HepG2 (cell line): ENCODE measurements around the gene SH3PXD2A. TPM values are rescaled to one million over a fixed set of nuclear protein-coding genes. Genes with fewer than 3 reads are reported as not detected.

Source experiments
- ATAC-seq: fragments of 200-7000 bp; cut with Tn5 transposase; 3 replicates; pipeline ENCODE4 v1.9.1; 2020; ENCODE audit warnings: mild to moderate bottlenecking, moderate library complexity
- BruUV-seq: library from RNA; stranded (reverse); fragments of 400-500 nt; replicated peaks from 2 replicates; lab custom pipeline; 2021; lab: Mats Ljungman, UMichigan
- CTCF ChIA-PET: fragments of 300-600 bp; formaldehyde crosslinking; extraction: SDS; loops from one replicate; lab custom pipeline; 2021; ENCODE audit warnings: low total read pairs, inconsistent platforms, low intra/inter-chr PET ratio; lab: Yijun Ruan, JAX
- POLR2A ChIA-PET: fragments of 350-600 bp; sonication (Branson Sonifier 250); formaldehyde crosslinking; loops from one replicate; lab custom pipeline; 2020; ENCODE audit warnings: antibody characterized with exemption, inconsistent platforms; lab: Yijun Ruan, JAX
- DNase-seq: peaks from one replicate; pipeline ENCODE4 v3.0.0-alpha.2; 2015; ENCODE audit warnings: low spot score
- FAIRE-seq: peaks from 3 replicates; lab custom pipeline; 2011; peaks lifted over from hg19 to GRCh38; lab: Jason Lieb, UNC
- H2AFZ ChIP-seq: one replicate; pipeline ENCODE4 v1.6.1; 2011; ENCODE audit warnings: low read length, inconsistent platforms
- H3K27ac ChIP-seq: fragments of 300-600 bp; 3 replicates; pipeline ENCODE4 v1.8.0; 2011; ENCODE audit warnings: mixed run types, mild to moderate bottlenecking, mixed read lengths, low read length, inconsistent platforms; ENCODE audit not compliant: insufficient read depth; ENCODE audit errors: extremely low read length
- H3K27me3 ChIP-seq, 2 experiments: fragments of 200-600 bp in 1 of 2; 2 replicates in 1 of 2; 3 replicates in 1 of 2; pipeline versions ENCODE4 v1.6.0 to v1.8.0; 2011; ENCODE audit warnings: low read length in 2 of 2, mild to moderate bottlenecking in 2 of 2, moderate library complexity in 2 of 2, inconsistent platforms in 1 of 2; ENCODE audit not compliant: insufficient read depth in 2 of 2, control insufficient read depth in 1 of 2
- H3K36me3 ChIP-seq, 2 experiments: fragments of 200-600 bp in 1 of 2; replicated peaks in 1 of 2; 2 replicates in 1 of 2; 3 replicates in 1 of 2; pipeline versions ENCODE4 v1.5.1 to v1.8.0; 2011; ENCODE audit warnings: low read length in 2 of 2, inconsistent platforms in 1 of 2; ENCODE audit not compliant: insufficient read depth in 2 of 2, control insufficient read depth in 1 of 2
- H3K4me1 ChIP-seq: 2 replicates; pipeline ENCODE4 v1.5.1; 2012; ENCODE audit warnings: low read length, inconsistent platforms; ENCODE audit not compliant: insufficient read depth
- H3K4me2 ChIP-seq: 2 replicates; pipeline ENCODE4 v1.6.0; 2011; ENCODE audit warnings: low read depth, low read length, inconsistent platforms
- H3K4me3 ChIP-seq, 3 experiments: fragments of 200-600 bp in 1 of 3; sonication (generic), shearing (Covaris generic) in 1 of 3; replicated peaks in 1 of 3; 2 replicates each; pipeline ENCODE4 v1.5.1; 2011 to 2016; ENCODE audit warnings: low read length in 3 of 3, inconsistent platforms in 2 of 3, low read depth in 2 of 3, mild to moderate bottlenecking in 2 of 3, control low read depth in 1 of 3, mixed read lengths in 1 of 3; ENCODE audit not compliant: insufficient read depth in 1 of 3
- H3K79me2 ChIP-seq: one replicate; pipeline ENCODE4 v1.6.1; 2011; ENCODE audit warnings: low read length, inconsistent platforms; ENCODE audit not compliant: insufficient read depth
- H3K9ac ChIP-seq: 2 replicates; pipeline ENCODE4 v1.6.0; 2011; ENCODE audit warnings: mild to moderate bottlenecking, low read depth, low read length, inconsistent platforms; ENCODE audit not compliant: insufficient read depth
- H3K9me3 ChIP-seq: 2 replicates; pipeline ENCODE4 v1.5.1; 2012; ENCODE audit warnings: mild to moderate bottlenecking, low read length
- H4K20me1 ChIP-seq: 2 replicates; pipeline ENCODE4 v1.6.0; 2011; ENCODE audit warnings: inconsistent platforms, mild to moderate bottlenecking, low read length, moderate library complexity; ENCODE audit not compliant: insufficient read depth
- CBX5 ChIP-seq: sonication (generic); formaldehyde crosslinking; IDR thresholded peaks from 2 replicates; pipeline ENCODE4 v1.4.0; 2020; ENCODE audit warnings: missing genetic modification reagents, borderline replicate concordance
- CEBPG ChIP-seq: IDR thresholded peaks from 2 replicates; pipeline ENCODE4 v1.6.1; 2016
- DBP ChIP-seq: sonication (generic); formaldehyde crosslinking; IDR thresholded peaks from 2 replicates; pipeline ENCODE4 v1.4.0; 2020; ENCODE audit warnings: missing genetic modification reagents; ENCODE audit errors: not compliant biosample characterization
- FOXJ3 ChIP-seq: sonication (generic); formaldehyde crosslinking; IDR thresholded peaks from 2 replicates; pipeline ENCODE4 v1.4.0; 2020; ENCODE audit warnings: missing genetic modification reagents, mild to moderate bottlenecking, borderline replicate concordance
- GLI4 ChIP-seq: sonication (generic); formaldehyde crosslinking; IDR thresholded peaks from 2 replicates; pipeline ENCODE4 v1.5.1; 2020; ENCODE audit warnings: missing genetic modification reagents, mild to moderate bottlenecking, moderate library complexity, borderline replicate concordance
- KLF6 ChIP-seq: IDR thresholded peaks from 2 replicates; pipeline ENCODE4 v1.8.0; 2016; ENCODE audit warnings: missing biosample characterization, missing genetic modification reagents
- NFE2L2 ChIP-seq: fragments of 150-350 bp; IDR thresholded peaks from 2 replicates; pipeline ENCODE4 v1.6.1; 2014; ENCODE audit warnings: low read length
- SALL1 ChIP-seq: sonication (generic); formaldehyde crosslinking; IDR thresholded peaks from 2 replicates; pipeline ENCODE4 v1.8.0; 2022; ENCODE audit warnings: mild to moderate bottlenecking, missing genetic modification reagents
- ZC3H13 ChIP-seq: sonication (generic); formaldehyde crosslinking; IDR thresholded peaks from 2 replicates; pipeline ENCODE4 v1.8.1; 2023; ENCODE audit warnings: mild to moderate bottlenecking, missing genetic modification reagents, moderate library complexity
- ZFP36 ChIP-seq: fragments of 150-350 bp; IDR thresholded peaks from 2 replicates; pipeline ENCODE4 v1.6.1; 2018; ENCODE audit warnings: borderline replicate concordance, low read length, low read depth; ENCODE audit not compliant: partially characterized antibody
- ZMYM3 ChIP-seq: sonication (generic); formaldehyde crosslinking; IDR thresholded peaks from 2 replicates; pipeline ENCODE4 v1.5.1; 2020; ENCODE audit warnings: mild to moderate bottlenecking, missing genetic modification reagents
- ZNF44 ChIP-seq: sonication (generic); formaldehyde crosslinking; IDR thresholded peaks from 2 replicates; pipeline ENCODE4 v1.5.1; 2020; ENCODE audit warnings: mild to moderate bottlenecking, missing genetic modification reagents
- ZNF543 ChIP-seq: sonication (generic); formaldehyde crosslinking; IDR thresholded peaks from 2 replicates; pipeline ENCODE4 v1.4.0; 2020; ENCODE audit warnings: mild to moderate bottlenecking, missing genetic modification reagents
- ZNF616 ChIP-seq: sonication (generic); formaldehyde crosslinking; IDR thresholded peaks from 2 replicates; pipeline ENCODE4 v1.5.0; 2020; ENCODE audit warnings: low read depth, mild to moderate bottlenecking, missing genetic modification reagents
- ZNF775 ChIP-seq: sonication (generic); formaldehyde crosslinking; IDR thresholded peaks from 2 replicates; pipeline ENCODE4 v1.4.0; 2020; ENCODE audit warnings: missing genetic modification reagents, mild to moderate bottlenecking, moderate library complexity, borderline replicate concordance
- WGBS: methylation state at CpG from one replicate; pipeline ENCODE4 v1.1.6; 2017; ENCODE audit warnings: low lambda C conversion rate; 5-methylcytosine and 5-hydroxymethylcytosine counted together
- in situ Hi-C: cut with HindIII; loops from 2 replicates; pipeline ENCODE4 v1.10.0; 2017; ENCODE audit warnings: low pct_unique_long_range_greater_than_20kb; ENCODE audit not compliant: extremely low pct_ligation_motif_present
- intact Hi-C: fragments of 100-400 bp; cut with micrococcal nuclease; formaldehyde crosslinking; loops from one replicate; pipeline ENCODE4 v1.10.0; 2022; ENCODE audit not compliant: unreplicated experiment
- polyA plus RNA-seq, 8 experiments: library from polyadenylated mRNA; depleted of rRNA in 3 of 8; stranded (reverse) in 7 of 8; unstranded in 1 of 8; fragments of >200 nt; fragmentation: Illumina TruSeq in 4 of 8; extraction: Trizol in 4 of 8; gene quantifications; 2 replicates each; pipeline versions ENCODE4 v1.2.1 to v1.2.3, GENCODE V29; 2011 to 2016; ENCODE audit warnings: low read depth in 4 of 8, missing spikeins in 1 of 8, mixed read lengths in 1 of 8; ENCODE audit not compliant: insufficient read depth in 1 of 8
- total RNA-seq, 5 experiments: library from RNA; depleted of rRNA; stranded (reverse); fragments of >200 nt; fragmentation: Illumina TruSeq; extraction: Trizol; gene quantifications; 2 replicates each; pipeline ENCODE4 v1.2.3, GENCODE V29; 2016; ENCODE audit warnings: low read depth in 1 of 5
- TF ChIP-seq, protein P1 (sequence below): sonication (generic); formaldehyde crosslinking; IDR thresholded peaks from 2 replicates; pipeline ENCODE4 v1.5.0; 2020; ENCODE audit warnings: missing genetic modification reagents
- TF ChIP-seq, protein P2 (sequence below): sonication (generic); formaldehyde crosslinking; IDR thresholded peaks from 2 replicates; pipeline ENCODE4 v1.9.0; 2022; ENCODE audit warnings: missing genetic modification reagents, mild to moderate bottlenecking, borderline replicate concordance

Gene SH3PXD2A
- total and polyA plus RNA-seq, 2 of the 13 experiments (the other 11 are each of a cell fraction or from before 2014, with no cell fraction given): 11.1 to 11.3 TPM

- TF ChIP-seq DBP (CRISPR knock-in tag) (no peak), NFE2L2 (no peak), ZC3H13 (CRISPR knock-in tag) (no peak), CEBPG (CRISPR knock-in tag) (0 out of 2 replicates have a peak, but pooled peaks have one; percentile 19), FOXJ3 (CRISPR knock-in tag) (peak; percentile 54; the same call in 1 of the 2 replicates), ZNF44 (CRISPR knock-in tag) (no peak), SALL1 (CRISPR knock-in tag) (peak; percentile 62), ZNF775 (CRISPR knock-in tag) (no peak), ZNF543 (CRISPR knock-in tag) (no peak)
- TF ChIP-seq, protein P1, sequence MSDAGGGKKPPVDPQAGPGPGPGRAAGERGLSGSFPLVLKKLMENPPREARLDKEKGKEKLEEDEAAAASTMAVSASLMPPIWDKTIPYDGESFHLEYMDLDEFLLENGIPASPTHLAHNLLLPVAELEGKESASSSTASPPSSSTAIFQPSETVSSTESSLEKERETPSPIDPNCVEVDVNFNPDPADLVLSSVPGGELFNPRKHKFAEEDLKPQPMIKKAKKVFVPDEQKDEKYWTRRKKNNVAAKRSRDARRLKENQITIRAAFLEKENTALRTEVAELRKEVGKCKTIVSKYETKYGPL (CRISPR knock-in tag): no peak
These were observed 278.5 kb downstream of the SH3PXD2A start (continued) for GRCh38 chr10:103576862-103577261.

DNA sequence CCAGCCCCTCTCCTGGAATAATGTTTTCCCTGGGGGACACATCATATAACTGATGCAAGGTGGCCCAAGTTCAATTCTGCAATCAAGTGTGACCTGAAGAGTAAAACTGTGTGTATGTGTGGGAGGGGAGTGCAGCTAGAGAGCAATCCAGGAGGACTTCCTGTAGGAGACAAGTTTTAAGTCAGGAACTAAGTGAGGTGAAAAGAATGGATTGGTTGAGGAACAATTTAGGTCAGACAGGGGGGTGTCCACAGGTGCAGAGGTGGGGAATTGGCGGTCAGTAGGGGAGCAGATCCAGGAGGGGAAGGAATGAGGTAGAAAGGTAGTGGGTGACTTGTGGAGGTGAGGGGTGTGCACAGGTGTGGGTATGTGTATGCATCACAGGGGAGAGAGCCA, 279.3 kb downstream of the SH3PXD2A start:
- H3K36me3 ChIP-seq: no peaks in the 10 kb centered on the region
- POLR2A ChIA-PET: no interaction called here
- peaks cover 7 to 67% of the 10 kb centered on the region in 2 experiments for H3K27me3 ChIP-seq
- TF ChIP-seq ZMYM3 (0 out of 2 replicates have a peak, but pooled peaks have one; percentile 11), ZNF616 (CRISPR knock-in tag) (no peak), CBX5 (CRISPR knock-in tag) (no peak), ZFP36 (peak; percentile 76), GLI4 (CRISPR knock-in tag) (no peak), KLF6 (no peak)
- TF ChIP-seq, protein P2, sequence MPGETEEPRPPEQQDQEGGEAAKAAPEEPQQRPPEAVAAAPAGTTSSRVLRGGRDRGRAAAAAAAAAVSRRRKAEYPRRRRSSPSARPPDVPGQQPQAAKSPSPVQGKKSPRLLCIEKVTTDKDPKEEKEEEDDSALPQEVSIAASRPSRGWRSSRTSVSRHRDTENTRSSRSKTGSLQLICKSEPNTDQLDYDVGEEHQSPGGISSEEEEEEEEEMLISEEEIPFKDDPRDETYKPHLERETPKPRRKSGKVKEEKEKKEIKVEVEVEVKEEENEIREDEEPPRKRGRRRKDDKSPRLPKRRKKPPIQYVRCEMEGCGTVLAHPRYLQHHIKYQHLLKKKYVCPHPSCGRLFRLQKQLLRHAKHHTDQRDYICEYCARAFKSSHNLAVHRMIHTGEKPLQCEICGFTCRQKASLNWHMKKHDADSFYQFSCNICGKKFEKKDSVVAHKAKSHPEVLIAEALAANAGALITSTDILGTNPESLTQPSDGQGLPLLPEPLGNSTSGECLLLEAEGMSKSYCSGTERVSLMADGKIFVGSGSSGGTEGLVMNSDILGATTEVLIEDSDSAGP (CRISPR knock-in tag): no peak
- H3K4me2 ChIP-seq: no peak overlapping the region
- no peak for DNase-seq
- 44% methylated on average over 1 of the region's 1 CpG for WGBS
- H3K9ac ChIP-seq: no peak overlapping the region
- CTCF ChIA-PET: no interaction called here
- no peaks in the 10 kb centered on the region for H3K9me3 ChIP-seq
- H3K4me1 ChIP-seq: peaks cover 83% of the 10 kb centered on the region
- in situ Hi-C loops: loop anchor here (5.0 kb wide), 1 partner anchor 64 kb away; no protein-coding TSS in a partner anchor
- BruUV-seq: no TSS peak
- no peaks in the 10 kb centered on the region for H4K20me1 ChIP-seq
- no peak overlapping the region for H3K27ac ChIP-seq
- no peaks in the 10 kb centered on the region for H3K79me2 ChIP-seq
- H2AFZ ChIP-seq: no peak overlapping the region
- ATAC-seq: no peak
- no peak for FAIRE-seq
- no peak overlapping the region for H3K4me3 ChIP-seq
- intact Hi-C loops: loop anchor here (5.0 kb wide), 1 partner anchor 64 kb away; no protein-coding TSS in a partner anchor
